Measurements from ENCODE around the gene SLMAP.

- TF ChIP-seq POLR2A (IDR thresholded peaks at IDR 0.05) (no peak), POLR2AphosphoS5 (IDR thresholded peaks at IDR 0.05) (no peak)
- TF ChIP-seq, protein P1, sequence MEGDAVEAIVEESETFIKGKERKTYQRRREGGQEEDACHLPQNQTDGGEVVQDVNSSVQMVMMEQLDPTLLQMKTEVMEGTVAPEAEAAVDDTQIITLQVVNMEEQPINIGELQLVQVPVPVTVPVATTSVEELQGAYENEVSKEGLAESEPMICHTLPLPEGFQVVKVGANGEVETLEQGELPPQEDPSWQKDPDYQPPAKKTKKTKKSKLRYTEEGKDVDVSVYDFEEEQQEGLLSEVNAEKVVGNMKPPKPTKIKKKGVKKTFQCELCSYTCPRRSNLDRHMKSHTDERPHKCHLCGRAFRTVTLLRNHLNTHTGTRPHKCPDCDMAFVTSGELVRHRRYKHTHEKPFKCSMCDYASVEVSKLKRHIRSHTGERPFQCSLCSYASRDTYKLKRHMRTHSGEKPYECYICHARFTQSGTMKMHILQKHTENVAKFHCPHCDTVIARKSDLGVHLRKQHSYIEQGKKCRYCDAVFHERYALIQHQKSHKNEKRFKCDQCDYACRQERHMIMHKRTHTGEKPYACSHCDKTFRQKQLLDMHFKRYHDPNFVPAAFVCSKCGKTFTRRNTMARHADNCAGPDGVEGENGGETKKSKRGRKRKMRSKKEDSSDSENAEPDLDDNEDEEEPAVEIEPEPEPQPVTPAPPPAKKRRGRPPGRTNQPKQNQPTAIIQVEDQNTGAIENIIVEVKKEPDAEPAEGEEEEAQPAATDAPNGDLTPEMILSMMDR (IDR thresholded peaks at IDR 0.05 in 8 of 11, conservative IDR thresholded peaks at IDR 0.05 in 3 of 11), result no peak
Measured at GRCh38 chr3:57783186-57784088, 27.3 kb downstream of the SLMAP start.
